Stimulated activated CD8-positive, alpha-beta memory T cell treated with anti-CD3 and anti-CD28 coated beads, Interleukin-15, amount 100 ng/mL, for 48 hours (primary cell): ENCODE results near the gene EDN2.

Experiments used
- DNase-seq, 2 donors: peaks; one replicate each; pipeline ENCODE4 v3.0.0-alpha.2; 2020; ENCODE audit warnings: low read depth in 2 of 2

EDN2 gene

GRCh38 chr1:41465741-41466140 lies 18.7 kb downstream of the EDN2 start:
- DNase-seq, result no peak

DNA sequence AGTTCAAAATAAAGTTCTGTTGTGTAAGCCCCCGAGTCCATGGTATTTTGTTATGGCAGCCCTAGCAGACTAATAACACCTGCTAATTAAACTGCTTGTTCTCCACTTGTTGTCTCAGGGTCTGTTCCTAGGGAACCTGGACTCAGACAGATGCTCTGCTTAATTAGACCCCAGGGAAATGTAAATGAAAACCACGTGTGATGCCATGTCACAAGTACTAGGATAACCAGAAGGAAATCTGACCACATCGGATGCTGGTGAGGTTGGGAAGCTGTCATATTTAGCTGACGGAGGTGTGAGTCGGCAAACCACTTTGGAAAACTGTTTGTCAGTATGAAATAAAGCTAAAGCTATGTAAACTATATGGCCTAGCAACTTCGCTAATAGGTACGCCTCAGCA lies 19.6 kb downstream of the EDN2 start:
- DNase-seq, result no peak

DNA sequence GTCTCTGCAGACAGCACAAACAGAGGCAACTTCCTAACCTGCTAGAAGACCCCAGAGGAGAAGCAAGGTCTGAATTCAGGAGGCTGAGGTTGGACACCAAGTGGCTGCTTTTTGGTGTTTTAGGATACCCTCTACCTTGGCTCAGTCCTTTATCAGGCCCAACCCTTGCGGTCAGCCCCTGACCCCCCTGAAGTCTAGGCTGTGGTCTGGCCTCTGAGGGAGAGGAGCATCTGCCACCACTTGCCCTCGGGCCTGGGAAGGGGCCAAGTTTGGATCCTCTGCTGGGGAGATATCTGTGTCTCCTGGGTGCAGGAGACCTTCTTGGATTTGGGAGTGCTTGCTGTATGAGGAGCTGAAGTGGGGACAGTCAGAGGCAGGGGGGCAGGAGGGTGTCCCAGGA lies 21.0 kb downstream of the EDN2 start:
- no peak for DNase-seq

DNA sequence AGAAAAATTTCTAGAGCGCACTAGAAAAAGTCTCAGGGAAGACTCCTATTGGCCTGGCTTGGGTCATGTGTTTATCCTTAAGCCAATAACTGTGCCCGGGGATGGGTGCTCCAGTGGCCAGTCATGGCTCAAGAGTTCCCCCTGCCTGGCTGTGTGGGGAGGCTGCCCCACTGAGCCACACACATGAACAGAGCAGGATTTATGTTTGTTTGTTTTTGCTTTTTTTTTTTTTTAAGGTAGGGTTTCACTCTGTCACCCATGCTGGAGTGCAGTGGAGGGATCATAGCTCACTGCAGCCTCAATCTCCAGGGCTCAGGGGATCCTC lies 21.8 kb downstream of the EDN2 start:
- DNase-seq, result no peak

GRCh38 chr1:41461790-41462679 lies 22.4 kb downstream of the EDN2 start:
- no peak for DNase-seq

- no peak for DNase-seq
Observed at GRCh38 chr1:41456847-41457540, 27.5 kb downstream of the EDN2 start.

DNA sequence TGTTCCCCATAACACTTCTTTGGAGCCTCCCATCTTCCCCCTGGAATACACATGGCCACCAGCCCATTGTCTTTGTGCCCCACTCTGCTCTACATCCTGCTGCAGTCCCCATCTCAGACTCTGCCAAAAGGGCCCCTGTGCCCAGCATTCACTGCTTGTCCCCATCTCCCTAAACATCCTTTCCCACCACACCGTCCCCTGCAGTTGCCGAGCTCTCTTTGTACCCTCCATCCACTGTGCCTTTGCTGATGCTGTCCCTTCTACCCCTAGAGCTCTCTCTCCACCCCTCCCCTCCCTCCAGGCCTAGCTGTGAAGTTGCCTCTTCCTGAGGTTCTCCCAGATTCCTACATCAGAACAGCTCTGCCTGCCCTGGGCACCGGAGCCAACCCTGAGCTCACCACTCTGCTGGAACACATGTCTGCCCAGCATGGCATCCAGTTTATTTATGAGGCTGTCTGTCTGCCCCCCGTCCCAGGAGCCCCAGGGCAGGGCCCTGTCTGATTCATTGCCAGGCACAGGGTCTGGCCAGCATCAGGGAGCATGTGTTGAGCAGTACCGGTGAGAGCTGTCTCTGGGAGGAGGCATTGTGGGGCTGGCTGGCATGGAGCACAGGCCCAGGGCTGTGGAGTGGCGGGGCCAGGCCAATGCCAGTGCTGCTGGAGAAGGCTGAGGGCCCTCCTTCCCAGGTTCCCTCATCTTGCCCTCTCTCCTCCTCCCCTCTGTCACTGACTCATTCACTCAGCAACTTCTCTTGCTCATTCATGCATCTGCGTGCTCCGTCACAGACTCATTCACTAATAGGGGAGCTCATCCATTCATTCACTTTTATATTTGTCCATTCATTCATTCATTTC lies 28.8 kb downstream of the EDN2 start:
- DNase-seq, result no peak

GRCh38 chr1:41454406-41454805 lies 30.1 kb downstream of the EDN2 start:
- DNase-seq, result no peak

- no peak for DNase-seq
Observed at GRCh38 chr1:41452704-41453290, 31.7 kb downstream of the EDN2 start.

DNA sequence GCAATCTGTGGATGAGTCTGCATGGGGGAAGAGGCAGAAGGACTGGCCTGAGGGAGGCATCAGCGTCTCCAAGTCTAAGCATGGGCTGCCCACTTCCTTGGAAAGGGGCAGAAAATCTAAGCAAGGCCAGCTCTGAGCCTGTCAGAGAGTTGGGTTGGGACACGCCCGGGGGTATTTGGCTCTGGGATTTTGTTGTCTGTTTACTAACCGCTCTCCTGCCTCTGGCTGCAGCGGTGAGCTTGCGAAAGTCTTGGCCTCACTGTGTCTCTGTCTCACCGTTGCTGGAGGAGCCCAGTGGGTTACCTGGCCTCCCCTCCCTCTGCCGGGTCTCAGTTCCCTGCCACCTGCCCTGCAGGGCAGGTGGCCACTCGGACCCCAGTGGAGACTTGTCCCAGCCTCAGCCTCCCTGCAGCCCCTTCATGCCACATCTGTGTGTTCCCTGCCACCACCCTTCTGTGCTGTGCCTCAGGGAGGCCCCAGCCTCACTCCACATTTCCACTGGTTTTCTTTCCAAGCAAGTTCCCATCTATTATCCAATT lies 33.7 kb downstream of the EDN2 start:
- no peak for DNase-seq

DNA sequence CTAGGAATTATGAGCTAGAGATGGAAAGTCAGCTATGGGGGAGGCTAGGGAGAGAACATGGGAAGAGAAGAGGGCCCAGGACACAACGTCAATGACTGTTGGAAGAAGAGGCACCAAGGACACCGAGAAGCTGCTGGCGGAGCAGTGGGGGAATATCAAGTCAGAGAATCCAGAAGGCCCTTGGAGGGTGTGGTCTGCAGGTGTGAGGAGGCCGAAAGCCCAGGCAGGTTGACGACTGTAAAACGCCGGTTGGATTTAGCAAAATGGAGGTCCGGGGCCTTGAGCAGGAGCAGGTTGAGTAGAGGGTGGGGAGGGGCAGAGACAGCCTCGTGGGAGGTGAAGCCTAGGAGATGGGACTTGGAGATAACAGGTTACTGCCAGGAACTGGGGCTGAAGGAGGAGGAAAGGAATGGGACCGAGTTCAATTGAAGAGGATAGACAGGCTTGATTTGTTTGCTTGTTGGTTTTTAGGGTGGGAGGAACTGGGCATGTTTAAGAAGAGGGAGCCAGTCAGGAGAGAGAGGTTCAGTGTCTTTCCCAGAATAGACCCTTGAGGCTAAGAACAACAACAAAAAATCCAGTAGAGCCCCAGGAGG lies 35.1 kb downstream of the EDN2 start:
- no peak for DNase-seq

GRCh38 chr1:41448821-41449220 lies 35.7 kb downstream of the EDN2 start:
- DNase-seq, result no peak

DNA sequence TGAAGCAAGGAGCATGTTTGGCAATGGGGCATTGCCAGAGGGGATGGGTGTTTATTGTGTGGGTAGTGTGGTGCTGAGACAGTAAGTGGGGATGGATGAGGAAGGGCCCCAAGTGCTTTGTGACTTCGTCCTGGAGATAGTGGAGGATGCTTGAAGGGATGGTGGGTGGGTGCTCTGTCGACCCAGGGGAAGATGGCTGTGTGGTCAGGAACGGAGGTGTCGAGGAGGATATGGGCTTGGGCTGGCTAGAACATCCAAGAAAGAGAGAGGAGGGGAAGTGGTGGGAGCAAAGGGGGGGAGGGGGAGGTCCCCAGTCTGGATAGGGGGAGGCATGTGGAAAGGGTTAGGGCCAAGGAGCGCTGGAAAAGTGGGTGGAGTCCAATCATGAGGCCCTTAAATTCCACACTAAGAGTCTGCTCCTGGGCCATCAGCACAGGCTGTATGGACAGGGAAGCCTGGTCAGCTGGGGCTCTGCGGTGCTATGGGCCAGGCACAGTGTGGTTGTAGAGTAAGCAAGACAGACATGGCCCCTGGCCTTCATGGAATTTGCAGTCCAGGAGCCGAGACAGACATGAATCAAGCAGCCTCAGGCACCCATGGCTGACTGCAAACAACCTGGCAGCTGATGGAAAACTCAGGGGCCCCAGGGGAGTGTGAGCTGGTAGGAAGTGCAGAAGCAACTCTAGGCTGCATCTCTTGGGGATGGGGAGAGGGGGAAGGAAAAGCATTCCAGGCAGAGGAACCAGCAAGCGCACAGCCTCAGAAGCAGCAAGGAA lies 36.3 kb downstream of the EDN2 start:
- DNase-seq, result no peak

DNA sequence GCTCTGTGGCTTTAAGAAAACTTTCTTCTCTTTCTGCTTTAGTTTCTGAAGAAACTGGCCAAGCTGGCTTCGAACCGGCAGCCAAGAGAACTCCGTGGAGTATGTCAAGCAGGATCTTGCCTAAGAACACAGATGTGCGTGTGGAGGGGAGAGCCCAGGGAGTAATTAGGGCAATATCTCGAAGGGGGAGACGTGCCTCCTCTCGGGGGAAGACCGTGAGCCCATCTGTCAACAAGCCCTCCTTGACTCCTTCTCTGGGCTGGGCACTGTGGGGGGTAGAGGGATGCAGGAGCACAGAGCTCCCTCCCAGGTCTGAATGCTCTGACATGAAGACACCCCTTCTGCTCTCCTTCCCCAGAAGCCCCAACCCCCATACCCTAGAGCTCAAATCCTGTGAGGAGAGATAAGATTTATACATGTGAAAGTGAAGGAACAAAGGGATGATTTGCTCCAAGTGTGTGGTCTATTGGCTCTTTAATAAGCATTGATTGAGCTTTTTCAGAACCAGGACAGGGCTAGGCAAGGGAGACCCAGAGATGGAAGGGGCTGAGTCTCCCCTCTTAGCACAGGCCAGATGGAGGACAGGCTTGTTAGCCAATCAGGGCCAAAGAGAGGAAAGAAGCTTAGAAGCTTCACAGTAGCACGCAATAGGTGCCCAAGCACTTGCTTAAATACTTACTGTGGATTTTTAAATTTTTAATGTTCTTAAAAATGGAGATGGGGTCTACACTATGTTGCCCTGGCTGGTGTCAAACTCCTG lies 37.5 kb downstream of the EDN2 start:
- no peak for DNase-seq

GRCh38 chr1:41444785-41445184 lies 39.7 kb downstream of the EDN2 start:
- no peak for DNase-seq

- DNase-seq, result no peak
Observed at GRCh38 chr1:41444246-41444645, 40.2 kb downstream of the EDN2 start.

- no peak for DNase-seq
Observed at GRCh38 chr1:41442697-41443251, 41.7 kb downstream of the EDN2 start.

GRCh38 chr1:41440321-41441085 lies 44.0 kb downstream of the EDN2 start:
- no peak for DNase-seq

- no peak for DNase-seq
Observed at GRCh38 chr1:41439234-41439633, 45.2 kb downstream of the EDN2 start.
